GM18909 (cell line): ENCODE data around the gene PPP2R2C.

Experiments
- ATAC-seq: cut with Tn5 transposase; IDR thresholded peaks from one replicate; pipeline ENCODE4 v1.9.1; 2021; ENCODE audit warnings: mild to moderate bottlenecking; ENCODE audit not compliant: unreplicated experiment, poor library complexity

The PPP2R2C gene

GRCh38 chr4:6369924-6370645, 102.3 kb downstream of the PPP2R2C start:
- ATAC-seq: no peak

DNA sequence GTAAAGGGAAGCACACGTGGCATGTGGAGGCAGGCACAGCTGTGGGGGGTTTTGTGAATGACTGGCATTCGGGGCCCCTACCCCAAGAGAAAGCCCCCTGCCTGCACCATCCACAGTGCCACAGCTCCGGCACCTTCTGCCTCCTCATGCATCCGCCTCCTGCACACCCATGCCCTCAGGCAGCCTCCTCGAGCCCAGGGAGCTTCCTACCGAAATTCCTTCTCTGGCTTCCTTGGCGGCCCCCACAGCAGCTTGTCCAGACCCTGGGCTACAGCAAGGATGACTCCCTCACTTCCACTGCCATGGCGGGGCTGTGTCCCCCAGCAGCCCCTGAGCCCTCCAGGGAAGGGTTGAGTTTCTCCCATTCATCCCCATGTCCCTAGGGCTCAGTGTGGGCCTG, 102.9 kb downstream of the PPP2R2C start:
- ATAC-seq: no peak

GRCh38 chr4:6369035-6369434, 103.4 kb downstream of the PPP2R2C start:
- no peak for ATAC-seq

GRCh38 chr4:6368601-6369000, 103.8 kb downstream of the PPP2R2C start:
- ATAC-seq: no peak

DNA sequence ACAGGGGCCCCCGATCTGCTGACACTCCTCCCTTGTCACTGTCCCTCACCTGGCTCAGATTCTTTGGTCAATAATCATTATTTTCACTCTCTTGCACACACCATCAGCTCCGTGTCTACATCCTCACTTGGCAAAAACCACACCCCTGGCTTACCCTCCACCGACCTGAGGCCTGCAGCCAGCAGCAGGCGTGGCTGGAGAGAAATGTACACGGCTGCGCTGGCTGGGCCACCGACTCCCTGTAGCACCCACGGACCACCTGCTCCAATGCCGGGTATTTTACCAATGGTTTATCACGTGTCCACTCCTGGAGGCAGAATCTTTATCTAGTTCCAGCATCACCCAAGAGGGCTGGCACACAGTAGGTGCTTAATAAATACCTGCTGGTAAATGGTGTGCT, 104.3 kb downstream of the PPP2R2C start:
- no peak for ATAC-seq

GRCh38 chr4:6367371-6367851, 105.0 kb downstream of the PPP2R2C start:
- no peak for ATAC-seq

- no peak for ATAC-seq
Observed at GRCh38 chr4:6366581-6366980, 105.8 kb downstream of the PPP2R2C start.

DNA sequence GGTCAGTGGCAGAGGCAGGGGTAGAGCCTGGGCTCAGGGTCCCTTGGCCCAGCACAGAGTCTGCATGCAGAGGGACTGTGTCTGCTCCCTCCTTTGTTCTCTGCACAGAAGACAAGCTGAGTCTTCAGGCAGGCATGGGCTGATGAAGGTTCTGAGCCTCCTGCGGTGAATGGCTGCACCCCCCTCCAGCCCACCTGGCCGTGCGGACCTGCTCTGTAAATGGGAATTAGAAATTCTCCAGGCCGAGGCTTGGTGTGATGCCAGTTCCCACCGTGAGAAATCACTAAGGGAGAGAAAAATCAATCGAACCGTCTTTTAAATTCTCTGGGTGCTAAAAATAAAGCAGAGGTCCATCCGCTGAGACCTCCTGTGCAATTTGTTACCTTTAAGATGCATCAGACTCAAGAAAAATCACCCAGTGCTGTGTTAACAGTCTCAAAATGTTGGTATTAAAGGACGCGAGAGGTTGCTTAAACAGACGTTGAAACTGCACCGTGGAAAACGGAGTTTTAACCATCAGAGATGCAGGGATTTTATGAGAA, 106.8 kb downstream of the PPP2R2C start:
- no peak for ATAC-seq

- no peak for ATAC-seq
Observed at GRCh38 chr4:6364581-6364980, 107.8 kb downstream of the PPP2R2C start.

- ATAC-seq: no peak
Observed at GRCh38 chr4:6364146-6364545, 108.3 kb downstream of the PPP2R2C start.

GRCh38 chr4:6362896-6363295, 109.5 kb downstream of the PPP2R2C start:
- no peak for ATAC-seq

GRCh38 chr4:6362243-6362885, 110.0 kb downstream of the PPP2R2C start:
- ATAC-seq: no peak

DNA sequence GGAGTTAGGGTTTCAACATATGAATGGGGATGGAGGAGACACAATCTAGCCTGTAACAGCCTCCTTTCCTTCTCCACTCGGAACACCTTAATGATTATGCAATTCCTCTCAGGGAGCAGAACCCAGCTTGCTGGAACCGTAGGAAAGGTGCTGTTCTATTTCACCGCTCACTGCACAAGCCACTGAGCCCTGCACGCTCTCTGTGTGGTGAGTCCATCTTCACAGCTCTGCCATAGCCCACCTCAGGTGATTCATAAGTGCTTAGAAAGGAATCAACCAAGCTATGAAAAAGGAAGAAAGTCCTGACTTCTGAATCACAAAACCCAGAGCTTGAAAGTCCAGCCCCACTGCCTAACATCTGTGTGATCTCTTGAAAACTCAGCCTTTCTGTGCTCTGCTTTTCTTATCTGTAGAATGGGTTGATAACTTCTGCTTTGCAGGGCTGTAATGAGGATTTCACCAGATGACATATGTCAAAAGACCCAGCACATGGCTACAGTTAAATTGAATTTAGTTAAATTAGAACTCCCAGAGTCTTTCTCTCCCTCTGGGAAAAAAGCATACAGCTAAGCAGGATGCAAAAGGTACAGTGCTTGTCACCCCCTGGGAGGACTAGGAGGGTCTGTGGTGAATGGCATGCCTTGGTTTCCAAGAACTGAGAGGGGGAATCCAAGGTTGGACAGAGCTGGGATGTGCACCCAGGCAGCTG, 111.2 kb downstream of the PPP2R2C start:
- no peak for ATAC-seq

- ATAC-seq: no peak
Observed at GRCh38 chr4:6360385-6360784, 112.0 kb downstream of the PPP2R2C start.

- ATAC-seq: no peak
Observed at GRCh38 chr4:6359536-6360308, 112.7 kb downstream of the PPP2R2C start.

GRCh38 chr4:6357476-6357875, 114.9 kb downstream of the PPP2R2C start:
- no peak for ATAC-seq

GRCh38 chr4:6356076-6356560, 116.3 kb downstream of the PPP2R2C start:
- ATAC-seq: no peak

- ATAC-seq: no peak
Observed at GRCh38 chr4:6355052-6355451, 117.4 kb downstream of the PPP2R2C start.

DNA sequence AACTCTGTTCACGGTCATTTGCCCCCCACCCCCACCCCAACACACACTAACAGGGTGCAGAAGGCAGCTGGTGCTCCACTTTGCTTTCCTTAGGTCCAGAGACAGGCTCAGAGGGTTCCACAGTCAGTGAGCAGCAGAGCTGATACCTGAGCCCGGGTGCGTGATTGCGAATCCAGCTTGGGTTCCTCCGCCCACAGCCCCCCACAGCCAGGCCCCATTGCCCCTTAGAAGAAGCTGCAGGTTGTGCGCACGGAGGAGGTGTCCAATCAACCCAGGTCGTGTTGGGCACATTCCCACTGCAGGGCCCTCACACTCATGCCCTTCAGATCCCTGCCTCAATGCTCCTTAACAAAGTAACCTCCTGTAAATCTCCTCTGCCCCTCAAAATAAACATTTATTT, 117.8 kb downstream of the PPP2R2C start:
- ATAC-seq: no peak

- no peak for ATAC-seq
Observed at GRCh38 chr4:6354119-6354518, 118.3 kb downstream of the PPP2R2C start.
